Ovary (tissue), 3 donors: ENCODE measurements around the gene WFIKKN1.

Experiments
- EP300 ChIP-seq: sonication (generic); formaldehyde crosslinking; IDR thresholded peaks from one replicate; pipeline ENCODE4 v1.6.1; 2017; ENCODE audit warnings: antibody characterized with exemption
- POLR2A ChIP-seq: fragments of 450-650 bp; IDR thresholded peaks from one replicate; pipeline ENCODE4 v1.6.1; 2017; ENCODE audit warnings: antibody characterized with exemption, mild to moderate bottlenecking, moderate library complexity
- TF ChIP-seq, protein P1 (sequence below), 3 donors: fragments of 450-650 bp in 2 of 3; fragments of 200-600 bp in 1 of 3; IDR thresholded peaks; one replicate each; pipeline versions ENCODE4 v1.5.1 to v1.8.0; 2016 to 2022; ENCODE audit warnings: antibody characterized with exemption in 3 of 3, mild to moderate bottlenecking in 1 of 3
- donor health status: DM: no; HTN: no; CAD: no.

DNA sequence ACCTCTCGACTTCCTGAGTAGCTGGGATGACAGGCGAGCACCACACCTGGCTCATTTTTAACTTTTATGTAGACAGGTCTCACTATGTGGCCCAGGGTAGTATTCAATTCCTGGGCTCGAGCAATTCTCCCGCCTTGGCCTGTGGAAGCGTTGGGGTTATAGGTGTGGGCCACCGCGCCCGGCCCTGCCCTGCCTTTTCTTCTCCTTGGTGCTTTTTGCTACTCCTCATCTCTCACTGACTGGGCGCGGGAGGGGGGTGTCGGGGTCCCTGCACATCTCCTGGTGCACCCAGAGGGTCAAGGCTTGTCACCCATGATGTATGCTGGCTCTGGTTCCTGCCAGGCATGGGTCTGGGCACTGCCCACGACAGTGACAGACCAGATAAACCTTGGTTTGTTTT, 13.8 kb downstream of the WFIKKN1 start:
- TF ChIP-seq, protein P1, sequence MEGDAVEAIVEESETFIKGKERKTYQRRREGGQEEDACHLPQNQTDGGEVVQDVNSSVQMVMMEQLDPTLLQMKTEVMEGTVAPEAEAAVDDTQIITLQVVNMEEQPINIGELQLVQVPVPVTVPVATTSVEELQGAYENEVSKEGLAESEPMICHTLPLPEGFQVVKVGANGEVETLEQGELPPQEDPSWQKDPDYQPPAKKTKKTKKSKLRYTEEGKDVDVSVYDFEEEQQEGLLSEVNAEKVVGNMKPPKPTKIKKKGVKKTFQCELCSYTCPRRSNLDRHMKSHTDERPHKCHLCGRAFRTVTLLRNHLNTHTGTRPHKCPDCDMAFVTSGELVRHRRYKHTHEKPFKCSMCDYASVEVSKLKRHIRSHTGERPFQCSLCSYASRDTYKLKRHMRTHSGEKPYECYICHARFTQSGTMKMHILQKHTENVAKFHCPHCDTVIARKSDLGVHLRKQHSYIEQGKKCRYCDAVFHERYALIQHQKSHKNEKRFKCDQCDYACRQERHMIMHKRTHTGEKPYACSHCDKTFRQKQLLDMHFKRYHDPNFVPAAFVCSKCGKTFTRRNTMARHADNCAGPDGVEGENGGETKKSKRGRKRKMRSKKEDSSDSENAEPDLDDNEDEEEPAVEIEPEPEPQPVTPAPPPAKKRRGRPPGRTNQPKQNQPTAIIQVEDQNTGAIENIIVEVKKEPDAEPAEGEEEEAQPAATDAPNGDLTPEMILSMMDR (IDR thresholded peaks at IDR 0.05): no peak
- TF ChIP-seq POLR2A: no peak
- TF ChIP-seq EP300: no peak
